Measurements from ENCODE around the gene MADCAM1. TPM values are rescaled to one million over a fixed set of nuclear protein-coding genes. Genes with fewer than 3 reads are reported as not detected.

MADCAM1 gene
- total RNA-seq, 6 donors from 2014 or later: 0.63 to 3.1 (median 1.1) TPM; not detected in 2

DNA sequence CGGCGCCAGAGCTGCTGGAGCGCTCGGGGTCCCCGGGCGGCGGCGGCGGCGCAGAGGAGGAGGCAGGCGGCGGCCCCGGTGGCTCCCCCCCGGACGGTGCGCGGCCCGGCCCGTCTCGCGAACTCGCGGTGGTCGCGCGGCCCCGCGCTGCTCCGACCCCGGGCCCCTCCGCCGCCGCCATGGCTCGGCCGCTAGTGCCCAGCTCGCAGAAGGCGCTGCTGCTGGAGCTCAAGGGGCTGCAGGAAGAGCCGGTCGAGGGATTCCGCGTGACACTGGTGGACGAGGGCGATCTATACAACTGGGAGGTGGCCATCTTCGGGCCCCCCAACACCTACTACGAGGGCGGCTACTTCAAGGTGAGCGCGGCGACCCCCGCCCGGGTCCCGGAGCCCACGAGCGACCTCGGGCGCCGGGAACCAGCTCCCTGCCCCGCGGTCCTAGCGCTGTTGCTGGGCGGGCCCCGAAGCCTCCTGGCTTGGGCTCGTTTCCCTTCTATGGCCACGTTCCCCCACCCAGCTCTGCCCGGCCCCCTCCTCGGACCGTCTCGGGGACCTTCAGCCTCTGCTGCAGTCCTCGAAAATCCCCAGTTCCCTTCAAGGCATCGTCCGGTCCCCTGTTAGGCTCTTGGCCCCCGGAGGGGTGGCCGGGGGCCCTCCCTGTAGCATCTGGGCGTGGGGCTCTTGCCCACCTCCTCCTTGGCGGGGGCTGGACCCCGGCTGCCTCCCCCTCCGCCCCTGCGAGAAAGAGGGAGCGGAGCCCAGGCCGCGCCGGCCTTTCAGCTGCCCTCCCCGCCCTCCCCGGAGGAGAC lies 35.7 kb downstream of the MADCAM1 start, which contains the start of gene CDC34:
Gene CDC34, plus strand, starts transcription at position 8 of the 808 bp plus-strand sequence. Its CDS starts 172 bp downstream, at position 180.
- Histone ChIP-seq H3K36me3 (peaks cover 6 to 24% (median 14%) of the 10 kb centered on the region in 4 donors), H3K27ac (peak within 1 kb of the TSS; percentile 87 to 98 (median 92)), H3K4me1 (peaks cover 25 to 46% (median 32%) of the 10 kb centered on the region in 4 donors), H3K27me3 (no peaks in the 10 kb centered on the region), H3K4me3 (peak within 1 kb of the TSS; percentile 73 to 100 (median 100)), H3K9me3 (no peaks in the 10 kb centered on the region)
- 0 to 1% methylated on average over 2 to 24 of the region's 84 CpGs for WGBS, 2 donors
- ATAC-seq (ENCODE audit: low FRiP score in 2 of 2) (peak; percentile 15 to 20), DNase-seq (no peak)
- peak in 1 of 2 donors; percentile 42 for TF ChIP-seq POLR2AphosphoS5 (IDR thresholded peaks at IDR 0.05)
- TF ChIP-seq EP300 (IDR thresholded peaks at IDR 0.05): no peak

DNA sequence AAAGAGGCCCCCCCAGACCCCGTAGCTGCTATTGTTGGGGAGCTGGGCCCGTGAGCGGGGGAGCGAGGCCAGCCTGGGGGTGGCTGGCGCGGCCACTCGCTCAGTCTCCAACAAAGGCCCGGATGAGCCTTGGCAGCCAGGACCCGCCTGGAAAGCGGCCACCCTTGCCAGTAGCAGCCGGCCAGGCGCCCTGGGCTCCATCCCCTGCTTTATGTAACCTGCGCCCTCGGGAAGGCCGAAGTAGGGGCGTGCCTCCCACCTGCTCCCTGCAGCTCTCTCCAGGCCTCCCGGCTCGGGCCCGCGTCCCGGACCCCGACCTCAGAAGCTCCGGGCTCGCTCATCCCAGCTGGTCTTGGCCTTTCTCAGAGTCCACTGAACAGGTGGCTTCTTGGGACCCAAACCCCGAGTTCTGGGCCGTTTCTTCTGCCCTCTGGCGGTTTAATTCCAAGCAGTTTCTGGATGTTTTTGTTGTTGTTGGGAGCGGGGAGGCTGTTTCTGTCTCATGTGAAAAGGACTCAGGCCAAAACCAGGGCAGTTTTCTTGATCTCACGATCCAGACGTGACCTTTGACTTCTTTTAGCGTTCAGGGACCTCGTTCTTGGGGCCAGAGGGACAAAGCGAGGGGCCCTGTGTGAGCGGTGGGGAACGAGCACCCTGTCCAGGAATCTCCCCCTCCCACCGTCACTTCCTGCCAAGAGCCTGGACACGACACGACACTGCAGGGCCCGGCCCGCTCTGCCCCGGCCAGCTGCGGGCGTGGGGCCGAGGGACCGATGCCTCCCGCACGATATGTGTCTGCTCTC lies 36.5 kb downstream of the MADCAM1 start:
- 0% methylated on average over 7 to 47 of the region's 47 CpGs for WGBS, 2 donors
- H3K36me3 ChIP-seq: peaks cover 9 to 28% (median 18%) of the 10 kb centered on the region in 4 donors
- TF ChIP-seq EP300 (IDR thresholded peaks at IDR 0.05) (no peak), POLR2AphosphoS5 (IDR thresholded peaks at IDR 0.05) (peak; percentile 5 to 58), POLR2A (IDR thresholded peaks at IDR 0.05) (peak in 1 of 4 donors; percentile 13)
- TF ChIP-seq, protein P1, sequence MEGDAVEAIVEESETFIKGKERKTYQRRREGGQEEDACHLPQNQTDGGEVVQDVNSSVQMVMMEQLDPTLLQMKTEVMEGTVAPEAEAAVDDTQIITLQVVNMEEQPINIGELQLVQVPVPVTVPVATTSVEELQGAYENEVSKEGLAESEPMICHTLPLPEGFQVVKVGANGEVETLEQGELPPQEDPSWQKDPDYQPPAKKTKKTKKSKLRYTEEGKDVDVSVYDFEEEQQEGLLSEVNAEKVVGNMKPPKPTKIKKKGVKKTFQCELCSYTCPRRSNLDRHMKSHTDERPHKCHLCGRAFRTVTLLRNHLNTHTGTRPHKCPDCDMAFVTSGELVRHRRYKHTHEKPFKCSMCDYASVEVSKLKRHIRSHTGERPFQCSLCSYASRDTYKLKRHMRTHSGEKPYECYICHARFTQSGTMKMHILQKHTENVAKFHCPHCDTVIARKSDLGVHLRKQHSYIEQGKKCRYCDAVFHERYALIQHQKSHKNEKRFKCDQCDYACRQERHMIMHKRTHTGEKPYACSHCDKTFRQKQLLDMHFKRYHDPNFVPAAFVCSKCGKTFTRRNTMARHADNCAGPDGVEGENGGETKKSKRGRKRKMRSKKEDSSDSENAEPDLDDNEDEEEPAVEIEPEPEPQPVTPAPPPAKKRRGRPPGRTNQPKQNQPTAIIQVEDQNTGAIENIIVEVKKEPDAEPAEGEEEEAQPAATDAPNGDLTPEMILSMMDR (IDR thresholded peaks at IDR 0.05): peak; percentile 24 to 58 (median 40)
- peaks cover 25 to 47% (median 32%) of the 10 kb centered on the region in 4 donors for H3K4me1 ChIP-seq
- H3K4me3 ChIP-seq: peak overlapping the region; percentile 73 to 100 (median 100)
- ATAC-seq (ENCODE audit: low FRiP score in 2 of 2): peak; percentile 31 to 55
- H3K27me3 ChIP-seq: no peaks in the 10 kb centered on the region
- peak; percentile 65 to 91 for DNase-seq
- H3K27ac ChIP-seq: peak overlapping the region; percentile 79 to 97 (median 90)
- H3K9me3 ChIP-seq: no peaks in the 10 kb centered on the region

GRCh38 chr19:533364-534058 lies 37.2 kb downstream of the MADCAM1 start:
- Histone ChIP-seq H3K9me3 (no peaks in the 10 kb centered on the region), H3K27me3 (no peaks in the 10 kb centered on the region), H3K36me3 (peaks cover 9 to 36% (median 24%) of the 10 kb centered on the region in 4 donors), H3K4me1 (peaks cover 25 to 47% (median 32%) of the 10 kb centered on the region in 4 donors), H3K27ac (peak overlapping the region; percentile 79 to 97 (median 90)), H3K4me3 (peak overlapping the region; percentile 73 to 100 (median 100))
- 32 to 50% methylated on average over 1 to 21 of the region's 25 CpGs for WGBS, 2 donors
- peak in 1 of 2 donors; percentile 52 for DNase-seq
- TF ChIP-seq, protein P1 (IDR thresholded peaks at IDR 0.05): no peak
- TF ChIP-seq EP300 (IDR thresholded peaks at IDR 0.05) (no peak), POLR2AphosphoS5 (IDR thresholded peaks at IDR 0.05) (no peak), POLR2A (IDR thresholded peaks at IDR 0.05) (no peak)
- ATAC-seq (ENCODE audit: low FRiP score in 2 of 2): no peak

DNA sequence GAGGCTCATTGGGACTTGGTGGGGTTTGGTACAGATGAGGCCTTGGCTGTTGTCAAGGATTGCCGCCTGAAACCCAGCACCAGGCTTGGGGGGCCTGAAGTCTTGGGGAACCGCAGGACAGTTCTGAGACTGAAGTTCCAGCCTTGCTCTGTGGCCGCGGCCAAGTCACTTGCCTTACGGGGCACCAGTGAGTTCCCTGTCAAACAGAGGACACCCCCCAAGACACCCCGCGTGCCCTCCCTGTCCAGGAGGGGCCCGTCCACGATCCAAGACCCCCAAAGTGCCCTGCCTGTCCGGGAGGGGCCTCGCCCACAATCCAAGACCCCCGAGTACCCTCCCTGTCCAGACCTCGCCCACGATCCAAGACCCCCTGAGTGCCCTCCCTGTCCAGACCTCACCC lies 37.8 kb downstream of the MADCAM1 start:
- Histone ChIP-seq H3K4me1 (peaks cover 28 to 47% (median 33%) of the 10 kb centered on the region in 4 donors), H3K4me3 (peak overlapping the region in 2 of 4 donors; percentile 73 to 100), H3K36me3 (peaks cover 9 to 42% (median 30%) of the 10 kb centered on the region in 4 donors), H3K27me3 (no peaks in the 10 kb centered on the region), H3K27ac (peak overlapping the region; percentile 79 to 97 (median 90)), H3K9me3 (no peaks in the 10 kb centered on the region)
- WGBS, 2 donors: 71 to 81% methylated on average over 11 to 14 of the region's 14 CpGs
- DNase-seq (peak in 1 of 2 donors; percentile 41), ATAC-seq (ENCODE audit: low FRiP score in 2 of 2) (no peak)
- no peak for TF ChIP-seq POLR2A (IDR thresholded peaks at IDR 0.05)
- TF ChIP-seq, protein P1 (IDR thresholded peaks at IDR 0.05): no peak
- TF ChIP-seq POLR2AphosphoS5 (IDR thresholded peaks at IDR 0.05): no peak
- TF ChIP-seq EP300 (IDR thresholded peaks at IDR 0.05): no peak
